ENCODE data around the gene IQCN.

Gene IQCN

DNA sequence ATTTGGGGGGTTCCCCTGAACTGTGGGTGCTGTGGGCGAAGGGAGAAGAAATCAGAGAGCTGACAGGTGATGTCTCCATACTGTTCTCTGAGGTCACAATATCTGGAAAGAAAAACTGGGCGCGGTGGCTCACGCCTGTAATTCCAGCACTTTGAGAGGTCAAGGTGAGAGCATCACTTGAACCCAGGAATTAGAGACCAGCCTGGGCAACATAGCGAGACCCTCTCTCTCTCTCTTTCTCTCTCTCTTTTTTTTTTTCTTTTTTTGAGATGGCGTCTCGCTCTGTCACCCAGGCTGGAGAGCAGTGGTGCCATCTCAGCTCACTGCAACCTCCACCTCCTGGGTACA is 21.9 kb downstream of the IQCN start:
- TF ChIP-seq, protein P1, sequence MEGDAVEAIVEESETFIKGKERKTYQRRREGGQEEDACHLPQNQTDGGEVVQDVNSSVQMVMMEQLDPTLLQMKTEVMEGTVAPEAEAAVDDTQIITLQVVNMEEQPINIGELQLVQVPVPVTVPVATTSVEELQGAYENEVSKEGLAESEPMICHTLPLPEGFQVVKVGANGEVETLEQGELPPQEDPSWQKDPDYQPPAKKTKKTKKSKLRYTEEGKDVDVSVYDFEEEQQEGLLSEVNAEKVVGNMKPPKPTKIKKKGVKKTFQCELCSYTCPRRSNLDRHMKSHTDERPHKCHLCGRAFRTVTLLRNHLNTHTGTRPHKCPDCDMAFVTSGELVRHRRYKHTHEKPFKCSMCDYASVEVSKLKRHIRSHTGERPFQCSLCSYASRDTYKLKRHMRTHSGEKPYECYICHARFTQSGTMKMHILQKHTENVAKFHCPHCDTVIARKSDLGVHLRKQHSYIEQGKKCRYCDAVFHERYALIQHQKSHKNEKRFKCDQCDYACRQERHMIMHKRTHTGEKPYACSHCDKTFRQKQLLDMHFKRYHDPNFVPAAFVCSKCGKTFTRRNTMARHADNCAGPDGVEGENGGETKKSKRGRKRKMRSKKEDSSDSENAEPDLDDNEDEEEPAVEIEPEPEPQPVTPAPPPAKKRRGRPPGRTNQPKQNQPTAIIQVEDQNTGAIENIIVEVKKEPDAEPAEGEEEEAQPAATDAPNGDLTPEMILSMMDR (IDR thresholded peaks at IDR 0.05; ENCODE audit: low read depth, low read length, missing control alignments) = no peak
- DNase-seq (ENCODE audit: extremely low read depth, low read depth) = no peak
- no peak overlapping the region for H3K4me3 ChIP-seq (replicated peaks; ENCODE audit: low read depth, low read length)

DNA sequence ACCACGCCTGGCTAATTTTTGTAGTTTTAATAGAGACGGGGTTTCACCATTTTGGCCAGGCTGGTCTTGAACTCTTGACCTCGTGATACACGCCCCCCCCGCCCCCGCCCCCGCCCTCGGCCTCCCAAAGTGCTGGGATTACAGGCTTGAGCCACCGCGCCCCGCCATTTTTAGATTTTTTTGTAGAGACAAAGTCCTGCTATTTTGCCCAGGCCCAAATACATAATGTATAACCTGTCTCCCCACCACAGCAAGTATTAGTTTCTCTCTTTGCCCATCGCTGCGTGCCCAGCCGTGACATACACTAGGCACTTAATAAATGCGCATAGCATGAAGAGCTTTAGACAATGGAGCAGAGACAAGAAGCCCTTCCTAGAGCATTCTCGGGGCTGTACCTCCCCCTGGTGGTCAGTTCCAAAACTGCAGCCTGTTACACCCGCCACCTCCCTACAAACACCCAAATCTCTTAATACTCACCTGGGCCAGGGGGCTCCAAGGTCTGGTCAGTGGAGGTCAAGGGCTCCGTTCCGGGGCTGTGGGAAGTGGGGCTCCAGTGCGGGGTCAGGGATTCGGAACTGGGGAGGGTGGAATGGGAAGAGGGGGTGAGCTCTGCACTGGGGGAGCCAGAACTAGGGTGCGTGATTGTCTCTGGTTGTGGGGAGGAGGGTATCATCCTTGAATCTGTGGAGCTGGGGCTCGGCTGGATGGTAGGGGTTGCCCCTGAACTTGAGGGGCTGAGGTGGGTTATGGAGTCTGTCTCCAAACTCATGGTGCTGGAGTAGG is 22.5 kb downstream of the IQCN start:
- TF ChIP-seq, protein P1 (IDR thresholded peaks at IDR 0.05; ENCODE audit: low read depth, low read length, missing control alignments) = peak; percentile 94
- H3K4me3 ChIP-seq (replicated peaks; ENCODE audit: low read depth, low read length) = no peak overlapping the region
- DNase-seq (ENCODE audit: extremely low read depth, low read depth) = no peak

DNA sequence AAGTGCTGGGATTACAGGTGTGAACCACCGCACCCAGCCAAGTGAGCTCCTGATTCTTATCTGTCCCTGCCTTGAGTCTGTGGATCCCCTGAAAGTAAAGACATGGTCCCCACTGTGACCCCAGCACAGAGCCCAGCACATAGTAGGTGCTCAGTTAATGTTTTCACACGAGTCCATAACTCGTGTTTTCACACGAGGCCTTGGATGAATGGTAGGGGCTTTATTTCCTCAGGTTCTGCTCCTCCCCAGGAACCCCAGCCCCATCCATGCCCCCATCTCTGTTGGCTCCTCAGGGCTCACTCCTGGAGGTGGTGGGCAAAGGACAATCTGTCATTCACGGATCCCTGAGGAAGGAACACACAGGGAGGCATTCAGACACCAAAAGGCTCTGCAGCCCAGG is 24.4 kb downstream of the IQCN start:
- no peak overlapping the region for H3K4me3 ChIP-seq (replicated peaks; ENCODE audit: low read depth, low read length)
- DNase-seq (ENCODE audit: extremely low read depth, low read depth) = no peak
- TF ChIP-seq, protein P1 (IDR thresholded peaks at IDR 0.05; ENCODE audit: low read depth, low read length, missing control alignments) = no peak

DNA sequence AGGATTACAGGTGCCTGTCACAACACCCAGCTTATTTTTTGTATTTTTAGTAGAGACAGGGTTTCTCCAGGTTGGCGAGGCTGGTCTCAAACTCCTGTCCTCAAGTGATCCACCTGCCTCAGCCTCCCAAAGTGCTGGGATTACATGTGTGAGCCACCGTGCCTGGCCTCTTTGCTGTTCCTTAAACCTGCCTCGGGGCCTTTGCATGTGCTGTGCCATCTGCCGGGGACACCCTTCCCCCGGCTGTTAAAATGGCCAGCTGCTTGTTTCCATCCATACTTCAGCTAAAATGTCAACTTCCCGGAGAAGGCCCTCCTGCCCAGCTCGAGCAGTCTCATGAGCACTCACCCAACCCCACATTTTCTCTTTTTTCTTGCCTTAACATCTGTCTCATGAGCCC is 29.0 kb downstream of the IQCN start:
- no peak overlapping the region for H3K4me3 ChIP-seq (replicated peaks; ENCODE audit: low read depth, low read length)
- DNase-seq (ENCODE audit: extremely low read depth, low read depth) = no peak
- TF ChIP-seq, protein P1 (IDR thresholded peaks at IDR 0.05; ENCODE audit: low read depth, low read length, missing control alignments) = no peak

DNA sequence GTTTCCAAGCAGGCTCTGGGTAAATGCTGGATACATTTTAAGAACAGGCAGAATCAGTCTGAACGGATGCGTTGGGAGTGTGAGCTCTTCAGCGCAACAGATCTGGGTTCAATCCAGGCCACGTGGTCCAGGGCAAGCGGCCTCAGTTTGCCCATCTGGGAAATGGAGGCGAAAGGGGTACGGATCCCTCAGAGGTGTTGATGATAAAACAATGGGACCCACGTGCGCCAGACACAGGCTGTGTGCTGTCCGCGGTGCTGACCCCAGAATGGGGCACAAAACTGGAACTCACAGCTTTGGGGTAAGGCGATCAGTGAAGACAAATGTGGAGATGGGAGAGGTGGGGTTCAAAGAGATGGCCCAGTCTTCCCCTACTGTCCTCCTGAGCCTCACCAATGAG is 34.9 kb downstream of the IQCN start:
- TF ChIP-seq, protein P1 (IDR thresholded peaks at IDR 0.05; ENCODE audit: low read depth, low read length, missing control alignments) = no peak

DNA sequence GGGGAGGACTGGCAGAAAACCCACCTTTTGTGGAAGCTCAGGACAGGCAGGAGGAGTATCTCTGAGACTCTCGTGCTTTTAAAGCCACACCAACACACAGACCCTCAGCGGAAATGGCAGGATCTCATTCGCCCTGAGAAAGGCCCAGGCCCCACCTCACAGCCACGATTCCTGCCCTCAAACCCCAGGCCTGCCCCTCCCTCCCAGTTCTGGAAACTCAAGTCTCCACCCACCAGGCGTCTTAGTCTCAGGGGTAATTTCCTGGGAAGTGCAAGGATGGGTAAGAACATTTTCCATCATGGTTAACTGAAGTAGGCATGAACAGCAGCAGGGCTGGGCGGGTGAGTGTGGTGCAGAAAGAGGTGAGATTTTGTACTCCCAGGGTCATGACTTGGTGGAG is 40.1 kb downstream of the IQCN start:
- no peak overlapping the region for H3K4me3 ChIP-seq (replicated peaks; ENCODE audit: low read depth, low read length)
- no peak for DNase-seq (ENCODE audit: extremely low read depth, low read depth)
- TF ChIP-seq, protein P1 (IDR thresholded peaks at IDR 0.05; ENCODE audit: low read depth, low read length, missing control alignments) = no peak

More for the DNA sequence above, 34.9 kb downstream of the IQCN start:
- DNase-seq (ENCODE audit: extremely low read depth, low read depth) = no peak
- H3K4me3 ChIP-seq (replicated peaks; ENCODE audit: low read depth, low read length) = no peak overlapping the region
